NT2/D1 (cell line): ENCODE data around the gene TRPV4.

Source experiments
- DNase-seq: peaks from one replicate; pipeline ENCODE4 v3.0.0-alpha.2; 2011; ENCODE audit warnings: low read depth, low spot score
- H3K27me3 ChIP-seq: 2 replicates; pipeline ENCODE4 v1.6.0; 2011; ENCODE audit warnings: mild to moderate bottlenecking; ENCODE audit not compliant: insufficient read length, insufficient read depth
- H3K36me3 ChIP-seq: 2 replicates; pipeline ENCODE4 v1.6.1; 2011; ENCODE audit warnings: mild to moderate bottlenecking, low read length, mixed read lengths; ENCODE audit not compliant: insufficient read depth, insufficient read length
- H3K4me1 ChIP-seq: 2 replicates; pipeline ENCODE4 v1.5.1; 2011; ENCODE audit not compliant: insufficient read depth, insufficient read length
- H3K4me3 ChIP-seq: 2 replicates; pipeline ENCODE4 v1.5.1; 2011; ENCODE audit warnings: low read depth; ENCODE audit not compliant: insufficient read length
- H3K9ac ChIP-seq: 2 replicates; pipeline ENCODE4 v1.6.0; 2011; ENCODE audit warnings: low read depth; ENCODE audit not compliant: insufficient read length
- H3K9me3 ChIP-seq: 2 replicates; pipeline ENCODE4 v1.5.1; 2011; ENCODE audit warnings: mild to moderate bottlenecking, low read length; ENCODE audit not compliant: insufficient read depth
- SUZ12 ChIP-seq: IDR thresholded peaks from 2 replicates; pipeline ENCODE4 v1.6.1; 2011; ENCODE audit not compliant: insufficient read length, insufficient read depth; ENCODE audit errors: extremely low read depth
- YY1 ChIP-seq: IDR thresholded peaks from 2 replicates; pipeline ENCODE4 v1.6.1; 2011; ENCODE audit not compliant: insufficient read length, insufficient read depth
- ZNF274 ChIP-seq: IDR thresholded peaks from 2 replicates; pipeline ENCODE4 v1.6.1; 2011; ENCODE audit warnings: mild to moderate bottlenecking, low read depth, low read length

TRPV4 gene

DNA sequence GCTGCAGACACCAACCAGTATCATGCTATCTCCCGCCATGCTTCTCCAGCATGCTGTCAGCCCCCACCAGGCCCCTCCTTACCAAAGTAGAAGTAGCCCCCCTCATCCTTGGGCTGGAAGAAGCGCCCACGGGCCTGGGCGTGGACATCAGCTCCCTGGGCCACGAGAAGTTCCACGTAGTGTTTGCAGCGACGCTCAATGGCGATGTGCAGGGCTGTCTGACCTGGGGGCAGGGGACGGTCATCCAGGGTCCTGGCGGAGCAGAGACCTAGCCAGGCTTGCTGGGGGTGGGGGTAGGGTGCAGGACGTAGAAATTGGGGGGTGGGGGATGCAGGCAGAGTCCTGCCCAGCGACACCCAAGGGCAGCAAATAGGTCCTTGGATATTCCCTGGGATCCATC is 32.7 kb downstream of the TRPV4 start:
- Histone ChIP-seq H3K27me3 (no peaks in the 10 kb centered on the region), H3K9me3 (no peaks in the 10 kb centered on the region), H3K4me3 (no peak overlapping the region), H3K36me3 (peaks cover 21% of the 10 kb centered on the region), H3K4me1 (no peaks in the 10 kb centered on the region), H3K9ac (no peak overlapping the region)
- TF ChIP-seq SUZ12 (no peak), YY1 (no peak), ZNF274 (no peak)
- no peak for DNase-seq

- H3K27me3 ChIP-seq: no peaks in the 10 kb centered on the region
- TF ChIP-seq SUZ12: no peak
- no peak for TF ChIP-seq ZNF274
- TF ChIP-seq YY1: no peak
- no peak for DNase-seq
- no peaks in the 10 kb centered on the region for H3K9me3 ChIP-seq
- no peak overlapping the region for H3K4me3 ChIP-seq
- no peak overlapping the region for H3K9ac ChIP-seq
- no peaks in the 10 kb centered on the region for H3K4me1 ChIP-seq
- peaks cover 21% of the 10 kb centered on the region for H3K36me3 ChIP-seq
These were observed 34.5 kb downstream of the TRPV4 start for GRCh38 chr12:109798691-109799090.

DNA sequence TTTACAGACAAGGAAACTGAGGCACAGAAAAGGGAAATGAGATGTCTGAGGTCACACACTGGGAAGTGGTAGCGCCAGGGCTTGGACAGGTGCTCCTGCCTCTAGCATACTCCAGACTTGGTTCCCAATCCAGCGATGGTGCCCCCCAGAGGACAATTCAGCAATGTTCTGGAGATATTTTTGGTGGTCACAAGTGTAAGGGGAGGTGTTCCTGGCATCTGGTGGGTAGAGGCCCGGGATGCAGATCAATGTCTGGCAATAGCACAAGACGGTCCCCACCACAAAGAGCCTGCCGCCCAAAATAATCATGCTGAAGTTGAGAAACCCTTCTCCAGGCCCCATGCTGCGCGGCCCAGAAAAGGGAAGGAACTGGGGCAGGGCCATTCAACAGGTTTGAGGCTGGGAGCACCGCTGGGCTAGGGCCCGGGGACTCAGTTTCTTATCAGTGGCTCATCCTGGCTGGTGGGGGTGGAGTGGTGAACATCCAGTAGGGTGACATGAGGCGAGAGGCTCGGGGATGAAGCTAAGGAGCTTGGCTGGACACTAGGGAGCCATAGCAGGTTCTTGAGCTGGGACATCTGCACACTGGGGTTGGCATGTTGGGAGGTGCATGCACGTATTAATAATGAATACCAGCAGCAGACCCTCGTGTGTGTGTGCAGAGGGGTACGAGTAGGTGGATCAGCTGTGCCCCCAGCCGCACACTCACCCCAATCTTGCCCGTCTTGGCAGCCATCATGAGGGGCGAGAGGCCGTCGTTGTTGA is 35.1 kb downstream of the TRPV4 start:
- Histone ChIP-seq H3K4me3 (no peak overlapping the region), H3K27me3 (no peaks in the 10 kb centered on the region), H3K4me1 (no peaks in the 10 kb centered on the region), H3K9me3 (no peaks in the 10 kb centered on the region), H3K36me3 (peaks cover 21% of the 10 kb centered on the region), H3K9ac (no peak overlapping the region)
- DNase-seq: no peak
- TF ChIP-seq YY1 (no peak), ZNF274 (no peak), SUZ12 (no peak)

DNA sequence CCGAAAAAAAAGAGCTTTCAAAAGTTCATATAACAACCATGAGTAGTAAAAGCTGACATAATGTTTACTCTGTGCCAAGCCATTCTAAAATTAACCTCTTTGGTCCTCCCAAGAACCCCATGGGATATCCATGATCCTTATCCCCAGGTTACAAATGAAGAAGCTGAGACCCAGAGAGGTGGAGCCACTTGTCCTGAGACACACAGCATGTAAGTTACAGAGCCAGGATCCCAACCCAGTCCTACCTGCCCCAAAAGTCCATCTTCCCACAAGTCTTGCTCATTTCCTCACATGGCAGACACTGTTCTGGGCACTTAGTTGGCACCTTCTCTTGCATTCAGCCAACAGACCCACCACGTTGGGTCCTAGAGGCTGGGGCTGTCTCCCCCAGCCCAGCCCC is 37.1 kb downstream of the TRPV4 start:
- no peak for DNase-seq
- no peaks in the 10 kb centered on the region for H3K27me3 ChIP-seq
- no peaks in the 10 kb centered on the region for H3K4me1 ChIP-seq
- TF ChIP-seq YY1: no peak
- TF ChIP-seq SUZ12: no peak
- no peak for TF ChIP-seq ZNF274
- no peak overlapping the region for H3K4me3 ChIP-seq
- H3K9ac ChIP-seq: no peak overlapping the region
- H3K9me3 ChIP-seq: no peaks in the 10 kb centered on the region
- H3K36me3 ChIP-seq: peaks cover 22% of the 10 kb centered on the region

DNA sequence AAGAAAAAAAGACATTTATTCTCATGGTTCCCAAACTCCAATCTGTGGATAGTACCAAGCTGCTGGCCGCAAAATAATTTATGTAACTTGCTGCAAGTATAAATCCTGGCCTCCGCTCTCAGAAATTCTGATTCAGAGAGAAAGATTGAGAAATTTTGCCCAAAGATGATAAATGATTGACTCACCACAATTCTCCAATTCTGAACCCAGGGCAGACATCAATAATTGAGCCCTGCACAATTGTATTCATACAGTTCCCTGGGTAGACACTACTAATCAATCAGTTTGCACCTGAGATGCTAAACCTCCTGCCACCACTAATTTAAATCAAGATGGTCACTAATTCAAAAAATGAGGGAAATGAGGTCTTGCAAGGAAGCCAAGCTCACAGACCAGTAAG is 38.2 kb downstream of the TRPV4 start:
- no peak for DNase-seq
- Histone ChIP-seq H3K9ac (no peak overlapping the region), H3K36me3 (peaks cover 15% of the 10 kb centered on the region), H3K4me1 (no peaks in the 10 kb centered on the region), H3K9me3 (no peaks in the 10 kb centered on the region), H3K4me3 (no peak overlapping the region), H3K27me3 (no peaks in the 10 kb centered on the region)
- TF ChIP-seq ZNF274: no peak
- no peak for TF ChIP-seq SUZ12
- no peak for TF ChIP-seq YY1

GRCh38 chr12:109793826-109794501 is 39.2 kb downstream of the TRPV4 start:
- no peak overlapping the region for H3K9ac ChIP-seq
- no peaks in the 10 kb centered on the region for H3K27me3 ChIP-seq
- H3K36me3 ChIP-seq: peaks cover 15% of the 10 kb centered on the region
- TF ChIP-seq ZNF274: no peak
- no peak for TF ChIP-seq SUZ12
- no peak for TF ChIP-seq YY1
- H3K4me3 ChIP-seq: no peak overlapping the region
- no peaks in the 10 kb centered on the region for H3K9me3 ChIP-seq
- no peak for DNase-seq
- H3K4me1 ChIP-seq: no peaks in the 10 kb centered on the region

- no peaks in the 10 kb centered on the region for H3K4me1 ChIP-seq
- no peak overlapping the region for H3K4me3 ChIP-seq
- no peak for DNase-seq
- H3K9me3 ChIP-seq: no peaks in the 10 kb centered on the region
- TF ChIP-seq YY1 (no peak), SUZ12 (no peak), ZNF274 (no peak)
- no peak overlapping the region for H3K9ac ChIP-seq
- peaks cover 12% of the 10 kb centered on the region for H3K36me3 ChIP-seq
- H3K27me3 ChIP-seq: no peaks in the 10 kb centered on the region
These were observed 39.8 kb downstream of the TRPV4 start for GRCh38 chr12:109793411-109793810.

DNA sequence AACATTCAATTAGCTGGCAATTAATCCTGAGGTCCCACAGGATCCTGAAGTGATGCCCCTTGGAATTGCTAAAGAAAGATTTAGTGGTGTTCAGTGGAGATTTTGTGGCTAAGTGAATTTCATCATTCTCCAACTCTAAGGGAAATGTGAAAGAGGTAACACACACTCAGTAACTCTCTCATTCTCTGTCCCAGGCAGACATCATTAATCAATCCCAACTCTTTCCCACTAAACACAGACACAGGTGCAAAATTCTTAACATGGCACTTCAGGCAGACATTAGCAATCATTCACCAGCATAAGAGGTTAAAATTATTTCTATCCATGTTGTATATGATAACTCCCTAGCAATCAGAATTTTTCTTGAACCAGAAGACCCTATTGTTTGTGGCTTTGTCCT is 40.2 kb downstream of the TRPV4 start:
- Histone ChIP-seq H3K9me3 (no peaks in the 10 kb centered on the region), H3K27me3 (no peaks in the 10 kb centered on the region), H3K9ac (no peak overlapping the region), H3K36me3 (peaks cover 12% of the 10 kb centered on the region), H3K4me3 (no peak overlapping the region), H3K4me1 (no peaks in the 10 kb centered on the region)
- TF ChIP-seq YY1 (no peak), ZNF274 (no peak), SUZ12 (no peak)
- no peak for DNase-seq
